Stimulated activated CD8-positive, alpha-beta memory T cell treated with anti-CD3 and anti-CD28 coated beads, Interleukin-12 subunit alpha, Interleukin-12 subunit beta, amount 100 ng/mL, for 24 hours (primary cell): ENCODE data around the gene FLNA.
"Not testable (repeated sequence)": the region's sequence is repeated elsewhere in the genome, so short reads cannot be mapped to it uniquely, and the experiment has no call there.

Experiments
- DNase-seq: peaks from one replicate; pipeline ENCODE4 v3.0.0-alpha.2; 2020; ENCODE audit errors: extremely low read depth

Gene FLNA, protein sequence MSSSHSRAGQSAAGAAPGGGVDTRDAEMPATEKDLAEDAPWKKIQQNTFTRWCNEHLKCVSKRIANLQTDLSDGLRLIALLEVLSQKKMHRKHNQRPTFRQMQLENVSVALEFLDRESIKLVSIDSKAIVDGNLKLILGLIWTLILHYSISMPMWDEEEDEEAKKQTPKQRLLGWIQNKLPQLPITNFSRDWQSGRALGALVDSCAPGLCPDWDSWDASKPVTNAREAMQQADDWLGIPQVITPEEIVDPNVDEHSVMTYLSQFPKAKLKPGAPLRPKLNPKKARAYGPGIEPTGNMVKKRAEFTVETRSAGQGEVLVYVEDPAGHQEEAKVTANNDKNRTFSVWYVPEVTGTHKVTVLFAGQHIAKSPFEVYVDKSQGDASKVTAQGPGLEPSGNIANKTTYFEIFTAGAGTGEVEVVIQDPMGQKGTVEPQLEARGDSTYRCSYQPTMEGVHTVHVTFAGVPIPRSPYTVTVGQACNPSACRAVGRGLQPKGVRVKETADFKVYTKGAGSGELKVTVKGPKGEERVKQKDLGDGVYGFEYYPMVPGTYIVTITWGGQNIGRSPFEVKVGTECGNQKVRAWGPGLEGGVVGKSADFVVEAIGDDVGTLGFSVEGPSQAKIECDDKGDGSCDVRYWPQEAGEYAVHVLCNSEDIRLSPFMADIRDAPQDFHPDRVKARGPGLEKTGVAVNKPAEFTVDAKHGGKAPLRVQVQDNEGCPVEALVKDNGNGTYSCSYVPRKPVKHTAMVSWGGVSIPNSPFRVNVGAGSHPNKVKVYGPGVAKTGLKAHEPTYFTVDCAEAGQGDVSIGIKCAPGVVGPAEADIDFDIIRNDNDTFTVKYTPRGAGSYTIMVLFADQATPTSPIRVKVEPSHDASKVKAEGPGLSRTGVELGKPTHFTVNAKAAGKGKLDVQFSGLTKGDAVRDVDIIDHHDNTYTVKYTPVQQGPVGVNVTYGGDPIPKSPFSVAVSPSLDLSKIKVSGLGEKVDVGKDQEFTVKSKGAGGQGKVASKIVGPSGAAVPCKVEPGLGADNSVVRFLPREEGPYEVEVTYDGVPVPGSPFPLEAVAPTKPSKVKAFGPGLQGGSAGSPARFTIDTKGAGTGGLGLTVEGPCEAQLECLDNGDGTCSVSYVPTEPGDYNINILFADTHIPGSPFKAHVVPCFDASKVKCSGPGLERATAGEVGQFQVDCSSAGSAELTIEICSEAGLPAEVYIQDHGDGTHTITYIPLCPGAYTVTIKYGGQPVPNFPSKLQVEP (N-terminal part only)

DNA sequence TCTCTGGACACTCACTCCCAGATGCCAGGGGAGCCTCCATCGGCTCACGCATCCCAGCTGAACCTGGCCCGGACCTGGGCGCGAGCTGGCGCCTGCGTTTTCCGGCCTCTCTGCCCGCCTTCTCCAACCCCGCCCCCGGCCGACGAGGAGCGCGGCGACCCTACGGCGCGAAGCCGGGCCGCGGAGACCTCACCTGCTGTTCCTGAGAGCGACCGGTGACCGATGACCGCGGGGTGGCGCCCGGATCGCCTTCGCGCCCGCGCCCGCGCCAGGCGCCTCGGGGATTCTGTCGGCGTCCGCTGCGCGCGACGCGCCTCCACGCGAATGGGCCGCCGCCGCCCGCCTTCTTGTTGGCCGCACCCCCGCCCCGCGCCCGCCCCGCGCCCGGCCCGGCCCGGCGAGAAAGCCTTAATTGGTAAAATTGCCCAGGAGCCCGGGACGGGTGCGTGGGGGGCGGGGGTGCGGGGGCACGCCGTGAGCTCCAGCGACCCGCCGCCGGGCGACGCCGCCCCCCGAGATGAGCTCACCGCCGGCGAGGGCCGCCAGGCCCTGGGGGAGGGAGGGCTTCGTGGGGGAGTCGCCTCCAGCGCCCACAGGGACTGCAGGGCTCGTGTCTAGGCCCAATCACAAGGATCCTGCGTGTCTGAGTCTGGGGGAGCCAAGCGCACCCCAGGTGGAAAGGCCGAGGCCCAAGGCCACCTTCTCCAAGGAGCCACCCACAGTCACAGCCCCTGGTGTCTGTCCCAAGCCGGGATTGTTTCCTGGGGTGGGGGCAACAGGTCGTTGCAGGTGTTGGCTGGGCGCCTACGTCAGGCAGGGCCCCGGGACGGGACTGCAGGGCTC is at the start of gene FLNA:
TSS of gene FLNA (minus strand) at position 322 of the 843 bp plus-strand sequence. CDS start 3,389 bp downstream, outside the sequence.
- no peak for DNase-seq

DNA sequence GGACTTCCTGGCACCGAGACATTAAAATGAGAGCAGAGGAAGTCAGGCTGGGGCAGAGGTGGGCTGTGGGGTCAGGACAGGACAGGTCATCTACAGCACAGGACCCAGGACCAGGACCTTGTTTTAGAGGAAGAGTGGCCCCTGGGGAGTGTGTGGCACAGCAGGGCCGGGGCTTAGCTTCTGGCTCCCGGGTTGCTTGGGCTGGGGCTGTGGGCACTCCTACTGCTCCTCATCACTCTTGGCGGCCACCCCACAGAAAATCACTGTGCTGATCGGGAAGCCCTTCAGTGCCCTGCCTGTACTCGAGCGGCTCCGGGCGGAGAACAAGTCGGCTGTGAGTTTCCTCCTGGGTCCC is 45.9 kb upstream of the FLNA start:
- no peak for DNase-seq

DNA sequence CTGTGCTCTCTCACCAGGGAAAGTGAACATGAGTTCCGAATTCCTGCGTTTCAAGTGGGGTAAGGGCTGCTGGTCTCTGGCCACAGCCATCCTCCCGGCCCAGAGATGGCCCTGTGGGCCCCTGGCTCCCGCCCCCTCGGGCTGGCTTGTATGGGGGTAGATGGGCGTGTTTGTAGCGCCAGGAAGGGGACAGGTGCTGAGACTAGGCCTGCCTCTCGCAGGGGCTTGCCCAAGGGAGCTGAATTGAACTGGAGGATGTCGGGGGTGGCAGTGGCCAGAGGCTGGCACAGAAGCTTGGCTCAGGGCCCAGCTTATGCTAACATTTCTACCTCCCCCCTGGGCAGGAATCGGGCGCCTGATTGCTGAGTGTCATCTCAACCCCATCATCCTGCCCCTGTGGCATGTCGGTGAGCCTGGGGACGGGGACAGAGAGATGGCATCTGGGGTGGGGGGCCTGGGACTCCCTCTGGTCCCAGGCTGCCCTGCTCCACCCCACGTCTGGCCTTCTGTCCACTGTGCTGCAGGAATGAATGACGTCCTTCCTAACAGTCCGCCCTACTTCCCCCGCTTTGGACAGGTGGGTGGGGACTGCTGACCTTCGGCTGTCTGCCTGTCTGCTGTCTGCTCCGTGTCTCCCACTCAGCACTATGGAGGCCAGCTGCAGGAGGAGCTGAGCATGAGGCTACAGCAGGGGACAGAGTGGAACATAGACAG is 45.4 kb upstream of the FLNA start:
- no peak for DNase-seq

DNA sequence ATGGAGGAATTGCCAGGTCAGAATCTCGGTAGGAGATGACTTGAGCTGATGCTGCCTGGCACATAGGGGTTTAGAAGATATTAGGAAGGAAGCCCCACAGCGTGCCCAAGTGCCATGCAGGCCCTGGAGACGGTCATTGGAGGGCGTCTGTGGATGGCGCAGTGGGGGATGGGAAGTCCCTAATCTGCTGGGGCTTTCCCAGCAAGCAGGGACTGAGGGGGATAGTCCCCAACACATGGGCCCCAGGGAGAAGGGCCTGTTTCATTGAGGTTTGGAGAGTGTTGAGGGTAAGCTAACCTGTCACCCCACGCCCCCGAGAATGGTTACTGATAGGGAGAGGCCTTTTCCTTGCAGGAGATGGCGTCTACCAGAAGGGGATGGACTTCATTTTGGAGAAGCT is 44.8 kb upstream of the FLNA start:
- DNase-seq, result no peak

DNA sequence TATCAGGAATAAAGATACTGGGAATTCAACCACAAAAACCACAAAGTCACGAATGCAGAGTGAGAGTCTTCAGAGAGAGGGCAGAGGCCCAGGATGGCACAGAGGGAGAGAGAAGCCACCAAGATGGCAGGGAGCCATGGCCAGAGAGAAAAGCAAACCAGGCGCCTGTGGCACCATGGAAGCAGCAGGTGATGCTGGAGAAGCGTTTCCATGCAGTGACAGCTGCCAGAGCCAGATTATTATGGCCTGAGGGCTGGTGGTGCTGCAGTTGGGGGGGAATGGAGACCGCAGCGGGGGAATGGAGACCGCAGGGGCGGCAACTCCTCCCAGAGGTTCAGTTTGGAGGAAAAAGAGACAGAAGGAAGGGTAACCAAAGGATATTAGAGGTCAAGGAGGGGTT is 42.7 kb upstream of the FLNA start:
- DNase-seq, result no peak

DNA sequence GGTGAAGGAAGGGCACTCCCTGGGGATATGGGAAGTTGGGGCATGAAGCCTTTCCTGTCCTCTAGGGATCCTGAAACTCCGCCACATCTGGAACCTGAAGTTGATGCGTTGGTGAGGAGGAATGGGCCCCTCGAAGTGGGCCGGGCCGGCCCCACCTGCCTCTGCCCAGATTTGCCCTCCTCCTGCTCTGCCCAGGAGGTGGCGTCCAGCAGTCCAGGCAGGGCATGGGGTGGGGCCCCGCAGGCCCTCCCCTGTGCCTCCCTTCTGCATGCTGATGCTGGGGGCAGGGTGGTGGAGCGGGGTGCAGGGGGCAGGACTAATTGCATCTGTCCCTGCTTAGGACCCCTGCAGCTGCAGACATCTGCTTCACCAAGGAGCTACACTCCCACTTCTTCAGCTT is 38.7 kb upstream of the FLNA start:
- DNase-seq, result no peak

DNA sequence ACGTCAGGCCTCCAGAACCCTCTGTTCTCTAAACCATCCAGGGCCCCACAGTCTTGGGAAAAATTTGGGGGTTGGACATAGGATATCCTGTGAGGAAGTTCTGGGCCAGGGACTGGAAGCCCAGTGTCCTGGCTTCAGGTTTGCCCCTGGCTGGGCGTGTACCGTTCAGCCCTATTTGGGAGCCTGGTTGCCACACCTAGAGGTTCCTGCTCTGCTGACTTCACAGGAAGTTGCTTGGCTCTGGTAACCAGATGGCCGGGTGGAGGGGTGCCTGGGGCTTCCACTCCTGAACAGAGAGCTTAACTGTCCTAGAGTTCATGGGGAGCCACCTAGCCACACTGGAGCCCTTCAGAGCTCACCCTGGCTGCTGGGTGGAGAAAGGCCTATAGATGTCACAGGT is 38.0 kb upstream of the FLNA start:
- DNase-seq, result no peak

DNA sequence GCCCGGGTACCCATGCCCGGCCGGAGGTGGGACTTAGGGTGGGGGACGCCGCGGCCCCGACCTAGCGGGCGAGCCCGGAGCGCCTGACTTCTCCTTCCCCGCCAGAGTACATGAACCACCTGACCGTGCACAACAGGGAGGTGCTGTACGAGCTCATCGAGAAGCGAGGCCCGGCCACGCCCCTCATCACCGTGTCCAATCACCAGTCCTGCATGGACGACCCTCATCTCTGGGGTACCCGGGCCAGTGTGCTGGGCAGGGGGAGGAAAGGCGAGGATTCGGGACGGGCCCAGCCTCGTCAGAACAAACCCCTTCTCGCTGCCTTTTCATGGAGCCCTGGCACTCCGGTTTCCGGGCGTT is 37.5 kb upstream of the FLNA start:
- no peak for DNase-seq

DNA sequence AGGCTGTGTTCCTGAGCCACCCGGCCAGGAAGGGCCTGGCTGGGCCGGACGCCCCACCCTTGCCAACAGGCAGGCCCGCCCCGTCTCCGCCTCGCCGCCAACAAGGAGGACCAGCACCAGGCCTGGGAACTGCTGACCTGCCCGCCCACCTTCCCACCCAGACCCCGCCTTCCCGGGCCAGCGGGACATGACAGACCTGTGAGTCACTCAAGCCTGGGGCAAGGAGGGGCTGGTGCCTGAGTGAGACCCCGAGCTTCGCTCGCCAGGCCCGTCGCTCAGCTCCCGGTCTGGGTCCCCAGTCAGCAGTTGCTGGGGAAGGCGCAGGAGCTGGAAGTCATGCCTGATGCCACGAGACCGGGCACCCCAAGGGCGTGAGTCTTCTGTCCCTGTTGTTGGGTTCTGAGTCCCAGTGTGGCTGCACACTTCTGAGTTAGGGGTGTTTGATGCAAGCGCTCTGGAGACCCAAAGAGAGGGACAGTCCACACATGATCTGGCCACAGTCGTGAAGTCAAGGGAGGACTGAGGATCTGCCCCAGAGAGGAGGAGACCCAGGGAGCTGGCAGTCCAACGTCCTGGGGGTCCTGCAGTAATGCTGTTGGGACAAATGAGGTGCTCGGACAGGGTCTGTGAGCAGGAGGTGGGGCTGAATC is 34.9 kb upstream of the FLNA start, which contains the start of gene DNASE1L1:
TSS of gene DNASE1L1 (minus strand) at position 33 of the 650 bp plus-strand sequence. CDS start 3,686 bp downstream, outside the sequence.
- no peak for DNase-seq

DNA sequence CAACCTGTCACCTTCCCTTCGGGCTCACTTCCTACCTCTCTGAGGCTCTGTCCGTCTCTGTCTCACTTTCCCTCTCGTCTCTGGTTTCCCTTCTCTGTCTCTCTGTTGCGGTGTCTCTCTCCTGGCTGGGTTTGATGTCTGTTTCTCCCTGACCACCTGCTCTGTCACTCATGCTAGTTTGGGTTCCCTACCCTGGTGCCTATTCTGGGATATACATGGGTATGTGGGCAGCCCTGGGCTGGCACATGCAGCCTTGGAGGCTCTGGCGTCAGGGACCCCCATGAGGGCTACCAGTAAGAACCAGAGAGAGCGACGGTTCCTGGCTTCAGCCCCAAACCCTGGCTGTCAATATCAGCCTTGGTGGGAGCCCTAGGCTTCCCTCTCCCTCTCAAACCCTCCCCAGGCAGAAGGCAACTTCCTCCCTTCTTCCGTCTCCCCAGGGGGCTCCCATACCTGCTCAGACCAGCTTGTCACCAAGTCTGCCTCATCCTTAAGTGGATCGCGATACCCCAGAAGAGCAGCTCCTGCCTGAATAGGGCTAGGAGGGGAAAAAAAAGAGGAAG is 34.3 kb upstream of the FLNA start:
- no peak for DNase-seq

DNA sequence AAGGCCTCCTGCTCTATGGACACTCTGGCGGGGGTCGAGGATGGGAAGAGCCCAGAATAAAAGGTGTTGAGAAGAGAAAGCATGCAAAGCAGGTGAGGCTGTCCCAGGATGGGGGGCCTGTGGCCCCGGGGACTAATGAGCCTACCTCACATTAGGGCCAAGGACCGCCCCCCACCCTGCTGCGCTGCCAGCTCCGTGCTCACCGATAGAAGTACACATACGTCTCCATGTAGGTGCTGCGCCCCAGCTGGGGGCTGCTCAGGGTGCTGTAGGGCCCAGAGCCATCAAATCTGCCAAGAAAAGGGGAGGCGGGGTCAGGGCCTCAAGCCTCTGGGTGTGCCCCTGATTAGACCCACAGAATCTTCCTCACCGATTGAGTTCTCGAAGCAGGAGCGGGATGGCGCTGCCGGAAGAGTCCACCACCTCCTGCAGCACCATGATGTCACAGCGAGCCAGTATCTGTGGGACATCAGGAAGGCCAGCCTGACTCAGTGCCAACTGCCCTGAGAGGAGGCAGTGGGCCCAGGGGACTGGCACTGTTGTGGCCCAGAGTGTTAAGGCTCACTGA is 30.3 kb upstream of the FLNA start:
- DNase-seq, result no peak

DNA sequence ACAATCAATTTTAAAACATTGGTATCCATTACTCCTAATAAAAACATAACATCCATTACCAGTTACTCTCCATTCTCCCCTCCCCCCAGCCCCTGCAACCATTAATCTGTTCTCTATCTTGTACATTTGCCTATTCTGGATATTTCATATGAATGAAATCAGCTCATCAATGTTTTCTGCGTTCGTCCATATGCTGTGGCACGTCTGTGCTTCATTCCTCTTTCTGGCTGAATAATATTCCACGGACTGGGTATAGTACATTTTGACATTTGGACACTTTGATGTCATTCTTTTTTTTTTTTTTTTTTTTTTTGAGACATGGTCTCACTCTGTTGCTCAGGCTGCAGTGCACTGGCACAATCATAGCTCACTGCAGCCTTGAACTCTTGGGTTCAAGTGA is 29.4 kb upstream of the FLNA start:
- DNase-seq, result no peak

DNA sequence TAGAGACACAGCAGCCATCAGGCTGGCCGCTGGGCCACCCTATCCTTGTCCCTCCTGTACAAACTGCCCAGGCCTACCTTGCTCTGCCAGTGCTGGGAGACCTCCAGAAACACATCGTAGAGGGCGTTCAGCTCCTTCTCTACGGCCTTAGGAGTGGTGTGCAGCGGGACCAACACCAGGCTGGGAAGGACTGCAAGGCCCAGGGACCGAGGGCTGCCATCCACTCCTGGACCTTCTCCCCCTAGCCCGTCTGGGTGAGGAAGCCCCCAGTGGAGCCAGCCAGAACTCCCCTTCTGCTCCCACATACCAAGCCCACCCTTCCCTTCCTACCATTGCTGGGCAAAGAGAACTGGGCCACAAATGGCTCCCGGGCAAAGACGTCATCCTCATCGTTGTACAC is 28.8 kb upstream of the FLNA start:
- no peak for DNase-seq

DNA sequence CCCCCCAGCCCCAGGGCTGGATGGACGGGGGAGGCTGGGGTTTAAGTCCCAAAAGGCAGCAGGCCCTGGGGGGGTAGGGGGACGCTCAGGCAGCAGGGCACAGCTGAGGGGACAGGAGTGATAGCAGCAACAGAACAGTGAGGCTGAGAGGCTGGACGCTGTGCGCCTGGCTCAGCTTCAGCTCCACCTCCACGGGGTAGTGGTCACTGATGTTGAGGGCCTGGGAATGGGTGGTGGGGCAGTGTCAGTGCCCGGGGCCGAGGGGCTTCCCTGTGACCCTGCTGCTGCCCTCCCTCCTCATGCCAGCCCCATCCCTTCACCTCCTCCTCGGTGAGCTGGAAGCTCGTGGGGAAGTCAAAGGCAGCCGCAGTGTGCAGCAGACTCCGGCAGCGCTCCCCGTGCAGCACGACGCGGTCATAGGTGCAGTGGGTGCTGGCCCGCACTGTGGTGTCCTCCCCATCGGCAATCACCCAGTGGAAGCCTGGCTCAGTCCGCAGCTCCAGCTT is 28.2 kb upstream of the FLNA start:
- DNase-seq, result no peak

DNA sequence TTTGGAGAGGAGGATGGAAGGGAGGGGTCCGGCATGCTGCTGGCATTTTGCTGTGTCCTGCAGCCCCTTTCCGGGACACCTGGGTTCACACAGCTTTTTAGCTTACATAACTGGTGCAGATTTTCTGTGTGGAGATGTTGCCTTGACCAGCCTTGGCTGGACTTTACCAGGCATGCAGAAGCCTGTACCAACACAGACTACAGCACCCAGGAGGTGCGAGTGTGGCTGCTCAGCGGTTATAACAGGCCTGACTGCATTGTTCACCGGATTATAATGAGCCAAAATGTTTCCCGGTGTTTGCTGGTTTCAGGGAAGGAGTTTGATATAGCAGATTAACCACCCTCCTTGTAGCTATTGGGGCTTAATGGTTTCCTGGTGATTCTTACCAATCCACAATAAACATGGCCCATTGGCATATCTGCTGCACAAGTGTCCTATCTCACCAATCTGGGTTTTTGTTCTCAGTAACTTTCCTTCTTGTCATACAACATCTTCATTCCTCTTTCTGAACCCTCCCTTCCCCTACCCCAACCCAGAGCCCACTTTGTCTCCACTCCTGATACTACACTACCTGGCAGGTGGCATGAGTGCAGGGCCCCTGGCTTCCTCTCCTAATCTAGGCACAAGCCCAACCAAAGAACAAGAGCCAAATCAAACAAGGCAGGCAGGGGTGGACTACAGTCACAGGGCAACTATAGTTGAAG is 27.6 kb upstream of the FLNA start:
- no peak for DNase-seq

DNA sequence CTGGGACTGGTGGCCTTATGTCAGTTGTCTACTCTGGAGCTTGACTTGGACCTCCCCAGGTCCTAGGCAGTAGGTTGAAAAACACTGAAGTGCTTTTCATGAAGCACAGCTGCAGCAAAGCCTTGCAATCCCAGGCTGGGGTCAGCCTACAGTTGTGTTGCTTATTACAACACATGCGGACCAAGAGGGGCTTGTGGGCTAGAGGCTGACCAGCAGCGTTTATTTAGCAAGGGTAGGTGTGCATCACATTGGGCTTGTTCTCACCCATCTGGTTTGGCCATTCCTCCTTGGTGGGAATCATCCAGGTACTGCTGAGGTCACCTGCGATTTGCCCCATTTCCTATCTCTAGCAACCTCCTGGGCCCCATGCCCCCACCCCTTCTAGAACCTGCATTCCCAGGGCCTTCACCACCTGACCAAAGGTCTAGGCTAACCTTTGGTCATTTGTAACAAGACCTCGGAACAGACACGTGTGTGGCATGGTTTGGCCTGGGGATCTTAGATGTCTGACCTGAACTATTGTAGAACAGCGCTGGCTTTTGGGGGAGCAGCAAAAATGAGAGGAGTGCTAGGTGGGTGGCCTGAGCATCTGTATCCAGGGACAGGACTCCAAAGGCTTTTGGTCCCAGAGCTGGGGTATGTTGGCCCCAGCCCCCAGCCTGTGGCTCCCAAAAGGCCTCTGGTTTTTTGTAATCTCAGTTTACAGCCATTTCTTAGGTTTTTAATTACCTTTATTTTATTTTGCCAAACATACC is 26.8 kb upstream of the FLNA start:
- no peak for DNase-seq

DNA sequence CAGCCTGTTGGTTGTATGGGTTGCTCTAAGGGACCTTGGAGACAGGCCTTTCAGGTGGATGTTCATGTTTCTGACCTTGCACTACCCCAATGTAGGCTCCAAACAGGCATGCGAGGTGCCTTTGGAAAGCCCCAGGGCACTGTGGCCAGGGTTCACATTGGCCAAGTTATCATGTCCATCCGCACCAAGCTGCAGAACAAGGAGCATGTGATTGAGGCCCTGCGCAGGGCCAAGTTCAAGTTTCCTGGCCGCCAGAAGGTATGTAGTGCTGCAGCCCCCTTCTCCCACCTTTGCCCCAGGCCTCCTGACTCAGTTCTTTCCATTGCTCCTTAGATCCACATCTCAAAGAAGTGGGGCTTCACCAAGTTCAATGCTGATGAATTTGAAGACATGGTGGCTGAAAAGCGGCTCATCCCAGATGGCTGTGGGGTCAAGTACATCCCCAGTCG is 26.0 kb upstream of the FLNA start:
- not testable (repeated sequence) for DNase-seq
